Nephron (organoid): Measurements from ENCODE around the gene MBD5.

ENCODE experiments used
- H3K27ac Mint-ChIP-seq, 3 experiments: 2 replicates each; pipeline ENCODE4 v1.8.0; 2020; ENCODE audit warnings: mixed read lengths in 3 of 3, mild to moderate bottlenecking in 2 of 3, moderate library complexity in 1 of 3
- H3K27me3 Mint-ChIP-seq: 2 replicates; pipeline ENCODE4 v1.8.0; 2021; ENCODE audit warnings: low read depth, mild to moderate bottlenecking, moderate library complexity, mixed read lengths
- H3K36me3 Mint-ChIP-seq: 2 replicates; pipeline ENCODE4 v1.8.0; 2020; ENCODE audit warnings: low read depth, mixed read lengths
- H3K4me1 Mint-ChIP-seq: 2 replicates; pipeline ENCODE4 v1.8.0; 2020; ENCODE audit warnings: mixed read lengths
- H3K4me3 Mint-ChIP-seq, 3 experiments: 2 replicates each; pipeline ENCODE4 v1.8.0; 2020; ENCODE audit warnings: mild to moderate bottlenecking in 3 of 3, mixed read lengths in 3 of 3, moderate library complexity in 2 of 3
- H3K9me3 Mint-ChIP-seq: 2 replicates; pipeline ENCODE4 v1.8.0; 2020; ENCODE audit warnings: mixed read lengths
- TF ChIP-seq, protein P1 (sequence below), 3 experiments: fragments of 200-600 bp; sonication (generic); IDR thresholded peaks; one replicate each; pipeline ENCODE4 v1.5.0; 2021; ENCODE audit warnings: antibody characterized with exemption in 3 of 3; ENCODE audit not compliant: unreplicated experiment in 3 of 3

The MBD5 gene

DNA sequence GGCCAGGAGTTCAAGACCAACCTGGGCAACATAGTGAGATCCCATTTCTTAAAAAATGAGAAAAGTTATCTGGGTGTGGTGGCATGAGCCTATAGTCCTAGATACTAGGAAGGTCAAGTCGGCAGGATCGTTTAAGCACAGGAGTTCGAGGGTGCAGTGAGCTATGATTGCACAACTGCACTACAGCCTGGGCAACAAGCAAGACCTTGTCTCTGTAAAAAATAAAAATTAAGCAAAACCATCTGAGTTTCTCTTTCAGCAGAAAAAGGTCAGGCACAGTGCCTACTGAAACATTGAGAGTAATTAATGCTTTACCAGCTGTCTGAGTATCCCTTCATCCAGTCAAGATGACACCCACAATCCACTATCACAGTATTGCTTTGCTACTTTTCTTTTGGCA lies 258.3 kb downstream of the MBD5 start:
- Mint-ChIP-seq H3K4me1 (no peaks in the 10 kb centered on the region), H3K36me3 (peaks cover 7% of the 10 kb centered on the region), H3K27me3 (no peaks in the 10 kb centered on the region), H3K9me3 (no peaks in the 10 kb centered on the region), H3K27ac (no peak overlapping the region), H3K4me3 (no peak overlapping the region)
- TF ChIP-seq, protein P1, sequence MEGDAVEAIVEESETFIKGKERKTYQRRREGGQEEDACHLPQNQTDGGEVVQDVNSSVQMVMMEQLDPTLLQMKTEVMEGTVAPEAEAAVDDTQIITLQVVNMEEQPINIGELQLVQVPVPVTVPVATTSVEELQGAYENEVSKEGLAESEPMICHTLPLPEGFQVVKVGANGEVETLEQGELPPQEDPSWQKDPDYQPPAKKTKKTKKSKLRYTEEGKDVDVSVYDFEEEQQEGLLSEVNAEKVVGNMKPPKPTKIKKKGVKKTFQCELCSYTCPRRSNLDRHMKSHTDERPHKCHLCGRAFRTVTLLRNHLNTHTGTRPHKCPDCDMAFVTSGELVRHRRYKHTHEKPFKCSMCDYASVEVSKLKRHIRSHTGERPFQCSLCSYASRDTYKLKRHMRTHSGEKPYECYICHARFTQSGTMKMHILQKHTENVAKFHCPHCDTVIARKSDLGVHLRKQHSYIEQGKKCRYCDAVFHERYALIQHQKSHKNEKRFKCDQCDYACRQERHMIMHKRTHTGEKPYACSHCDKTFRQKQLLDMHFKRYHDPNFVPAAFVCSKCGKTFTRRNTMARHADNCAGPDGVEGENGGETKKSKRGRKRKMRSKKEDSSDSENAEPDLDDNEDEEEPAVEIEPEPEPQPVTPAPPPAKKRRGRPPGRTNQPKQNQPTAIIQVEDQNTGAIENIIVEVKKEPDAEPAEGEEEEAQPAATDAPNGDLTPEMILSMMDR (IDR thresholded peaks at IDR 0.05; ENCODE audit: unreplicated experiment in 3 of 3) = no peak

DNA sequence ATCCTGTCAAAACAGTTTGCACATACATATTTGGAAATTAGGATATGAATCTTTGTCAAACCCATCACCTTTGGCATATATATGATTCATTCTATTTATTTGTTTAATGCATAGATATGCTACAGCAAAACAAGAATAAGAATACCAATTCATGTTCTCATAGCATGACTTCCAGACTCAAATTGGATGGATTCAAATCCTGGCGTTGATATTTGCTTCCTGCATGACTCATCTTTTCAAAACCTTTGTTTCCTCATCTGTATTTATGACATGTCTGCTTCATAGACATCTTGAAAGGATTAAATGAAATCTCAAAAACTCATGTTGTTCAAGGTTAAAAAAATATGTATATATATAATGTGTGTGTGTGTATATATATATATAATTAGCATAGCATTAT lies 261.3 kb downstream of the MBD5 start:
- Mint-ChIP-seq H3K4me3 (no peak overlapping the region), H3K27me3 (no peaks in the 10 kb centered on the region), H3K4me1 (no peaks in the 10 kb centered on the region), H3K27ac (no peak overlapping the region), H3K9me3 (no peaks in the 10 kb centered on the region), H3K36me3 (peaks cover 16% of the 10 kb centered on the region)
- TF ChIP-seq, protein P1 (IDR thresholded peaks at IDR 0.05; ENCODE audit: unreplicated experiment in 3 of 3) = no peak

DNA sequence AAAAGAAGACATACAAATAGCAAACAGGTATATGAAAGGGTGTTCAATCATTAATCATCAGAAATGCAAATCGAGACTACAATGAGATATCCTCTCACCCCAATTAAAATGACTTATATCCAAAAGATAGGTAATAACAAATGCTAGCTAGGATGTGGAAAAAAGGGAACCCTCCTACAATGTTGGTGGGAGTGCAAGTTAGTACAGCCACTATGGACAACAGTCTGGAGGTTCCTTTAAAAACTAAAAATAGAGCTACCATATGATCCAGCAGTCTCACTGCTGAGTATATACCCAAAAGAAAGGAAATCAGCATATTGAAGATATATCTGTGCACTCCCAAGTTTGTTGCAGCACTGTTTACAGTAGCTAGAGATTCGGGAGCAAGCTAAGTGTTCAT lies 271.5 kb downstream of the MBD5 start:
- no peak overlapping the region for H3K4me3 Mint-ChIP-seq
- H3K36me3 Mint-ChIP-seq = peaks cover 32% of the 10 kb centered on the region
- TF ChIP-seq, protein P1 (IDR thresholded peaks at IDR 0.05; ENCODE audit: unreplicated experiment in 3 of 3) = no peak

DNA sequence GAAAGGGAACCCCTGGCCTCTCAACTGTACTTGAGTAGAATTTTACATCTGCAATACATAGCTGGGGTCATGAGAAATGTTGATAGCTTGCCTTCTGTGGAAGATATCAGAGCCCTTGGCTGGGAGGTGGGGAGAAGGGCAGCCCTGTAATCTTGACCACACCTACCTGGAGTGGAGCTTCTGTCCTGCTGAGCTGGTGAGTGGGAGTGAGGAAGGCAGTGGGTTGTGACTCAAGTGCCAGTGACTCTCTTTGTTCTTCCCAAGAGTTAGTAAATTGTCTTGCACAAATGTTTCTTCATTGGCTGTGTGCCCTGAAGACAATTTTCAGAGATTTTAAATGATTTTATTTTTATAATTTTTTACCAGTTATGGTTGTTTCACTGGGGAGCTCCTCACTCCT lies 277.3 kb downstream of the MBD5 start:
- TF ChIP-seq, protein P1 (IDR thresholded peaks at IDR 0.05; ENCODE audit: unreplicated experiment in 3 of 3) = no peak
- H3K27me3 Mint-ChIP-seq = no peaks in the 10 kb centered on the region
- peaks cover 5% of the 10 kb centered on the region for H3K4me1 Mint-ChIP-seq
- H3K27ac Mint-ChIP-seq = no peak overlapping the region
- no peak overlapping the region for H3K4me3 Mint-ChIP-seq
- peaks cover 8% of the 10 kb centered on the region for H3K9me3 Mint-ChIP-seq
- peaks cover 26% of the 10 kb centered on the region for H3K36me3 Mint-ChIP-seq

More for the DNA sequence above, 271.5 kb downstream of the MBD5 start:
- no peaks in the 10 kb centered on the region for H3K4me1 Mint-ChIP-seq
- peaks cover 8% of the 10 kb centered on the region for H3K9me3 Mint-ChIP-seq
- no peak overlapping the region for H3K27ac Mint-ChIP-seq
- no peaks in the 10 kb centered on the region for H3K27me3 Mint-ChIP-seq

DNA sequence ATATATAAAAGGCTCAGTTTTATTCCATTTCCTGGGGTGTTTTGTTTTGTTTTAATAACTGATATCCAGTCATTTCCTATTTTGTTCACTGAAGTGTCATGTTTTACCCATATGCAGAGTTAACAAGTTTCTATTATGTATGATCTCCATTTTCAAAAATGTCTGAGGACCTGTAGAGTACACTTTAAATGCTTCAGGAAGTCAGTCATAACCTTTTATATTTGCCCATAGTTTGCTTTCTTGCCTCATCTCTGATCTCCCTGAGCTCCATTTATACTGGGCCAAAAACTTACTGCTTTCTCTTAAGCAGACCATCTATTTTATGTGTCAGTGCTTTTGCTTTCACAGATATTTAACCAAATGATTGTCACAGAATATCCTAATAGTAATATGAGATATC lies 278.7 kb downstream of the MBD5 start:
- no peak overlapping the region for H3K27ac Mint-ChIP-seq
- H3K36me3 Mint-ChIP-seq = peaks cover 18% of the 10 kb centered on the region
- TF ChIP-seq, protein P1 (IDR thresholded peaks at IDR 0.05; ENCODE audit: unreplicated experiment in 3 of 3) = no peak
- no peaks in the 10 kb centered on the region for H3K27me3 Mint-ChIP-seq
- H3K9me3 Mint-ChIP-seq = peaks cover 2% of the 10 kb centered on the region
- H3K4me1 Mint-ChIP-seq = peaks cover 5% of the 10 kb centered on the region
- H3K4me3 Mint-ChIP-seq = no peak overlapping the region

- Mint-ChIP-seq H3K36me3 (peaks cover 11% of the 10 kb centered on the region), H3K4me1 (peaks cover 8% of the 10 kb centered on the region), H3K27me3 (no peaks in the 10 kb centered on the region), H3K27ac (no peak overlapping the region), H3K4me3 (no peak overlapping the region), H3K9me3 (no peaks in the 10 kb centered on the region)
- TF ChIP-seq, protein P1 (IDR thresholded peaks at IDR 0.05; ENCODE audit: unreplicated experiment in 3 of 3) = no peak
These were observed 279.7 kb downstream of the MBD5 start for GRCh38 chr2:148300544-148300943.
